ENCODE results near the gene METAP1. TPM values are rescaled to one million over a fixed set of nuclear protein-coding genes. Genes with fewer than 3 reads are reported as not detected.

The METAP1 gene
- total and polyA plus RNA-seq, 2 of the 8 experiments (the other 6 are each of a cell fraction or from before 2014, with no cell fraction given) = 50.6 to 85.2 TPM

DNA sequence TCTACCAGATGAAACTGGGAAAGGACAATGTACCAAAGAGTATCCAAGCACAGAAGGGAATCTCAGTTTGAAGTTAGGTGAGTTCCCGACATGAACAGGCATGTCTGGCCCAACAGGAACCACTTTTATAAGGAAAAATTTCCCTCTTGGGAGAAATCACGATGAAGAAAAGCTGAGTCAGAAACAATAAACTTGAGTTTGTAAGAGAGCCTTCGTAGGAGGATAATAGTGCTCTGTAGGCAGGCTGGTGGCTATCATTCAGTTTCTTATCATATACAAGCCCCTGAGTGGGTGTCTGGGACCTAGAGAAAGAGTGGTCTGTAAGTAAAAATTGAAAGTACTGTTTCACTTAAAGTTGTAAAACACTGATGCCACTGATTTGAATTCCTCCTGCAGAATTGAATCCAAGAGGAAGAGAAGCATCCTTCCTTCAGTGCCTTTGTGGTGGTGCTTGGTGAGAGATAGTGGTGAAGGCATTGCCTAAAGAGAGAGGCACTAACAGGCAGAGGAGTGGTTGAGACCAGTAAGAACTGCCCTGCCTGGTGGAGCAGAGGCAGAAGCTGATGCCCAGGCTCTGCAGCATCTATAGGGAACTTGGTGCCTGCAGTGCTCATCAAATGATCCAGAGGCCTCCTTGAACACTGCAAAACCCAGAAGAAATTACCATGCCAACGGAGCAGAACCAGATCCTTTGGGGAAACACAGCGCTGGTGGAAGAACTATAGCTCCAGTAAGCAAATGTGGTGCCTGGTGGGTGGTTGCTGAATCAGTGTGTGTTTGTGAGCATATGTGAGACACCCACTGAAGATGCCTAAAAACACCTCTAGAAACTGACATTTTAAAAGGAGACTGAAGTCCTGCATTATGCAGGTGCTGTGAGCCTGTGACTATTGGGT lies 31.7 kb upstream of the METAP1 start:
- Histone ChIP-seq H3K23me2 (ENCODE audit: low read depth, low read length) (no peaks in the 10 kb centered on the region), H4K8ac (ENCODE audit: extremely low read depth, insufficient read depth, low read length) (no peak overlapping the region), H3K4me1 (replicated peaks in 1 of 4; ENCODE audit: control insufficient read depth in 3 of 4, insufficient read depth in 4 of 4, low read length in 3 of 4) (no peaks in the 10 kb centered on the region), H3K79me2 (ENCODE audit: control insufficient read depth in 1 of 2, insufficient read depth in 2 of 2, low read length in 2 of 2) (no peaks in the 10 kb centered on the region), H3K27ac (ENCODE audit: low read depth, low read length) (no peak overlapping the region), H3K27me3 (replicated peaks in 1 of 4; ENCODE audit: control insufficient read depth in 3 of 4, extremely low read depth in 1 of 4, insufficient read depth in 3 of 4, low read length in 3 of 4) (no peaks in the 10 kb centered on the region), H3K4me2 (ENCODE audit: insufficient read depth in 1 of 2, low read depth in 2 of 2, low read length in 2 of 2) (no peak overlapping the region), H3K4me3 (ENCODE audit: extremely low read depth in 1 of 4, insufficient read depth in 2 of 4, low read depth in 3 of 4, low read length in 4 of 4) (no peak overlapping the region), H3K79me1 (ENCODE audit: low read depth, low read length) (no peaks in the 10 kb centered on the region), H3K4ac (replicated peaks; ENCODE audit: insufficient read length, low read depth, low read length) (no peak overlapping the region), H2AK5ac (ENCODE audit: low read depth, low read length) (no peak overlapping the region), H4K5ac (ENCODE audit: insufficient read length, low read depth, low read length) (no peak overlapping the region), H2BK15ac (ENCODE audit: low read length) (no peak overlapping the region), H2BK20ac (ENCODE audit: low read length) (no peak overlapping the region), H3K9me3 (ENCODE audit: insufficient read depth in 2 of 2, low read depth in 1 of 2, low read length in 1 of 2) (0 out of 4 replicates have a peak, but pooled peaks cover 0 to 2% of the 10 kb centered on the region in 2 experiments), H3K36me3 (ENCODE audit: control insufficient read depth in 2 of 4, insufficient read depth in 4 of 4, low read length in 3 of 4) (no peaks in the 10 kb centered on the region), H2BK120ac (replicated peaks; ENCODE audit: low read depth, low read length) (no peak overlapping the region), H2BK5ac (ENCODE audit: low read depth, low read length) (no peak overlapping the region; the same call in 1 of the 2 replicates), H4K91ac (replicated peaks; ENCODE audit: insufficient read length, low read length) (no peak overlapping the region), H2BK12ac (ENCODE audit: low read depth, low read length) (no peak overlapping the region; the same call in 1 of the 2 replicates), H4K20me1 (replicated peaks in 1 of 2; ENCODE audit: control insufficient read depth in 1 of 2, insufficient read depth in 2 of 2, low read length in 2 of 2) (no peaks in the 10 kb centered on the region), H2AFZ (ENCODE audit: low read length) (peak overlapping the region; percentile 84; the same call in 1 of the 2 replicates), H3K9ac (replicated peaks in 1 of 4; ENCODE audit: extremely low read depth in 1 of 4, low read depth in 3 of 4, low read length in 3 of 4) (no peak overlapping the region), H3K18ac (ENCODE audit: extremely low read depth, low read length) (no peak overlapping the region), H3K56ac (replicated peaks; ENCODE audit: insufficient read length, low read depth, low read length) (no peak overlapping the region), H3K23ac (ENCODE audit: insufficient read length) (no peak overlapping the region), H3K14ac (ENCODE audit: insufficient read length) (no peak overlapping the region)
- ChIA-PET CTCF (ENCODE audit: partially characterized antibody) (interaction anchor here (1.2 kb wide), 1 partner anchor 93 kb away, joined by 3 read pairs; no protein-coding TSS in a partner anchor), POLR2A (ENCODE audit: partially characterized antibody) (interaction anchor here (1.2 to 1.4 kb wide), 2 partner anchors 32 to 50 kb away, joined by 3 read pairs; partner anchors contain the start of gene METAP1)
- FAIRE-seq = no peak
- no peak for DNase-seq (ENCODE audit: low read depth in 1 of 2, low spot score in 2 of 2)
- 79% methylated on average over 5 of the region's 5 CpGs; no CpG with 5 or more reads in 1 of the 2 experiments for WGBS, 2 experiments (ENCODE audit: extremely low coverage in 1 of 2, insufficient coverage in 1 of 2, insufficient read length in 1 of 2, insufficient replicate concordance in 2 of 2, low coverage in 1 of 2, low lambda C conversion rate in 2 of 2, missing lambda C conversion rate in 1 of 2)
- no peak for TF ChIP-seq PHF8 (conservative IDR thresholded peaks at IDR 0.05; ENCODE audit: low read depth, low read length)
- TF ChIP-seq POLR2AphosphoS5 (IDR thresholded peaks at IDR 0.05; ENCODE audit: low read depth, low read length) = no peak
- no peak for TF ChIP-seq SUZ12 (IDR thresholded peaks at IDR 0.05; ENCODE audit: low read length)
- TF ChIP-seq RBBP5 (IDR thresholded peaks at IDR 0.05; ENCODE audit: borderline replicate concordance, low read depth, low read length) = no peak
- no peak for TF ChIP-seq SRF (IDR thresholded peaks at IDR 0.05; ENCODE audit: low read depth, low read length)
- TF ChIP-seq SP2 (IDR thresholded peaks at IDR 0.05; ENCODE audit: low read length) = no peak
- TF ChIP-seq KDM4A (IDR thresholded peaks at IDR 0.05; ENCODE audit: low read depth, low read length, severe bottlenecking) = no peak
- TF ChIP-seq KDM1A (IDR thresholded peaks at IDR 0.05; ENCODE audit: borderline replicate concordance, low read length) = no peak
- TF ChIP-seq HDAC6 (IDR thresholded peaks at IDR 0.05; ENCODE audit: low read depth, low read length) = no peak
- TF ChIP-seq GTF2F1 (IDR thresholded peaks at IDR 0.05; ENCODE audit: borderline replicate concordance, low read depth, low read length) = no peak
- TF ChIP-seq CTBP2 (IDR thresholded peaks at IDR 0.05; ENCODE audit: borderline replicate concordance, insufficient read depth, insufficient read length, low read length) = no peak
